ENCODE data around the gene NAP1L2.
"Not testable (repeated sequence)": the region's sequence is repeated elsewhere in the genome, so short reads cannot be mapped to it uniquely, and the experiment has no call there.

NAP1L2 gene

GRCh38 chrX:73214426-73215094 lies at the start of gene NAP1L2:
Gene NAP1L2, minus strand, starts transcription at chrX:73214851. Its CDS starts 359 bp downstream, at chrX:73214492.
- no peak for DNase-seq

GRCh38 chrX:73262991-73263390 lies 48.3 kb upstream of the NAP1L2 start:
- no peak for DNase-seq

- DNase-seq, result no peak
These were observed 24.6 kb upstream of the NAP1L2 start for GRCh38 chrX:73239242-73239641.

- DNase-seq, result no peak
These were observed 3.0 kb upstream of the NAP1L2 start for GRCh38 chrX:73217621-73218020.

GRCh38 chrX:73215246-73215645 lies 595 bp upstream of the NAP1L2 start:
- DNase-seq, result no peak

GRCh38 chrX:73213734-73214425 lies 771 bp downstream of the NAP1L2 start:
- no peak for DNase-seq

GRCh38 chrX:73206366-73206765 lies 8.3 kb downstream of the NAP1L2 start:
- no peak for DNase-seq

- DNase-seq, result no peak
These were observed 32.0 kb downstream of the NAP1L2 start for GRCh38 chrX:73182502-73183114.

GRCh38 chrX:73168945-73169344 lies 45.7 kb downstream of the NAP1L2 start:
- not testable (repeated sequence) for DNase-seq

Measured in HCEC 1CT (cell line).